ENCODE measurements around the gene RHEBL1. TPM values are rescaled to one million over a fixed set of nuclear protein-coding genes. Genes with fewer than 3 reads are reported as not detected.

Gene RHEBL1
- total and polyA plus RNA-seq, 7 donors, result 0.21 to 1.2 (median 0.77) TPM; not detected in 3

GRCh38 chr12:49091836-49092085, 22.0 kb upstream of the RHEBL1 start:
- intact Hi-C loops (cut with DNase I), result no loop called here
- H3K4me3 ChIP-seq, result peak overlapping the region; percentile 46
- peaks cover 0 to 6% of the 10 kb centered on the region in 2 donors for H3K36me3 ChIP-seq (ENCODE audit: insufficient read depth in 1 of 2, low read depth in 1 of 2)
- peaks cover 0 to 55% (median 24%) of the 10 kb centered on the region in 3 donors for H3K27me3 ChIP-seq (ENCODE audit: insufficient read depth in 3 of 3, low read length in 2 of 3)
- DNase-seq (no peak), ATAC-seq (no peak)
- peaks cover 22% of the 10 kb centered on the region for H3K4me1 ChIP-seq
- TF ChIP-seq CTCF (IDR thresholded peaks at IDR 0.05), result no peak
- H3K9me3 ChIP-seq, result no peaks in the 10 kb centered on the region
- no peak overlapping the region for H3K27ac ChIP-seq
- 8 to 14% (median 12%) methylated on average over 12 to 14 of the region's 14 CpGs for WGBS, 3 donors

GRCh38 chr12:49091056-49091835, 21.5 kb upstream of the RHEBL1 start:
- Histone ChIP-seq H3K4me1 (peaks cover 22% of the 10 kb centered on the region), H3K27me3 (ENCODE audit: insufficient read depth in 3 of 3, low read length in 2 of 3) (peaks cover 0 to 55% (median 24%) of the 10 kb centered on the region in 3 donors), H3K36me3 (ENCODE audit: insufficient read depth in 1 of 2, low read depth in 1 of 2) (peaks cover 0 to under 1% of the 10 kb centered on the region in 2 donors), H3K9me3 (no peaks in the 10 kb centered on the region), H3K4me3 (peak overlapping the region; percentile 46), H3K27ac (no peak overlapping the region)
- ATAC-seq (no peak), DNase-seq (no peak)
- WGBS, 3 donors, result 74 to 79% (median 75%) methylated on average over 37 to 41 of the region's 41 CpGs
- no peak for TF ChIP-seq CTCF (IDR thresholded peaks at IDR 0.05)
- intact Hi-C loops (cut with DNase I), result no loop called here

- WGBS, 3 donors, result 5 to 11% (median 7%) methylated on average over 48 to 88 of the region's 88 CpGs
- Histone ChIP-seq H3K4me1 (peaks cover 22% of the 10 kb centered on the region), H3K9me3 (no peaks in the 10 kb centered on the region), H3K36me3 (ENCODE audit: insufficient read depth in 1 of 2, low read depth in 1 of 2) (no peaks in the 10 kb centered on the region), H3K27ac (no peak overlapping the region), H3K4me3 (peak overlapping the region; percentile 54), H3K27me3 (ENCODE audit: insufficient read depth in 3 of 3, low read length in 2 of 3) (peaks cover 0 to 53% (median 24%) of the 10 kb centered on the region in 3 donors)
- DNase-seq (peak; percentile 52 to 67), ATAC-seq (peak in 2 of 4 donors; percentile 41 to 48)
- no peak for TF ChIP-seq CTCF (IDR thresholded peaks at IDR 0.05)
- intact Hi-C loops (cut with DNase I), result loop anchor here (2.0 to 5.0 kb wide), 3 partner anchors 31 to 142 kb away; no protein-coding TSS in a partner anchor
These were observed 20.3 kb upstream of the RHEBL1 start for GRCh38 chr12:49089821-49090773.

- no peaks in the 10 kb centered on the region for H3K9me3 ChIP-seq
- peaks cover 13% of the 10 kb centered on the region for H3K4me1 ChIP-seq
- peaks cover 0 to 42% (median 20%) of the 10 kb centered on the region in 3 donors for H3K27me3 ChIP-seq (ENCODE audit: insufficient read depth in 3 of 3, low read length in 2 of 3)
- intact Hi-C loops (cut with DNase I), result loop anchor here (2.0 to 5.0 kb wide), 3 partner anchors 32 to 143 kb away; no protein-coding TSS in a partner anchor
- H3K36me3 ChIP-seq (ENCODE audit: insufficient read depth in 1 of 2, low read depth in 1 of 2), result no peaks in the 10 kb centered on the region
- no peak for TF ChIP-seq CTCF (IDR thresholded peaks at IDR 0.05)
- H3K4me3 ChIP-seq, result no peak overlapping the region
- no peak for DNase-seq
- H3K27ac ChIP-seq, result no peak overlapping the region
- ATAC-seq, result no peak
- 74 to 80% (median 77%) methylated on average over 6 of the region's 6 CpGs for WGBS, 3 donors
These were observed 19.2 kb upstream of the RHEBL1 start for GRCh38 chr12:49088932-49089330.

All from psoas muscle (tissue), 8 donors.